WERI-Rb-1 (cell line): ENCODE measurements around the gene COPS3.

Experiments used
- DNase-seq: peaks from one replicate; pipeline ENCODE4 v3.0.0-alpha.2; 2020
- H3K27ac ChIP-seq: fragments of 250-450 bp; sonication (Bioruptor Pico); 2 replicates; pipeline ENCODE4 v1.5.1; 2020; ENCODE audit warnings: mild to moderate bottlenecking, moderate library complexity
- H3K27me3 ChIP-seq: fragments of 250-450 bp; sonication (Bioruptor Pico); 2 replicates; pipeline ENCODE4 v1.5.1; 2021; ENCODE audit warnings: mild to moderate bottlenecking, low read depth, moderate library complexity; ENCODE audit not compliant: insufficient read depth, severe bottlenecking
- H3K36me3 ChIP-seq: fragments of 250-450 bp; sonication (Bioruptor Pico); 2 replicates; pipeline ENCODE4 v1.5.1; 2020; ENCODE audit warnings: mild to moderate bottlenecking, moderate library complexity
- H3K4me3 ChIP-seq: 2 replicates; pipeline ENCODE4 v1.5.1; 2011; ENCODE audit warnings: low read depth, mild to moderate bottlenecking, control low read depth, low read length
- H3K9me3 ChIP-seq: fragments of 250-450 bp; sonication (Bioruptor Pico); 2 replicates; pipeline ENCODE4 v1.5.1; 2021; ENCODE audit warnings: mild to moderate bottlenecking, moderate library complexity; ENCODE audit not compliant: severe bottlenecking
- CTCF ChIP-seq: IDR thresholded peaks from 2 replicates; pipeline ENCODE4 v1.5.1; 2011; ENCODE audit warnings: low read depth, mild to moderate bottlenecking, control low read depth, inconsistent platforms, low read length

COPS3 gene

GRCh38 chr17:17280613-17281549 is at the start of gene COPS3:
Gene COPS3, minus strand, starts transcription at chr17:17281246. Its CDS starts 60 bp downstream, at chr17:17281186.
- TF ChIP-seq CTCF, result no peak
- H3K36me3 ChIP-seq, result peaks cover 43% of the 10 kb centered on the region
- H3K4me3 ChIP-seq, result peak within 1 kb of the TSS; percentile 88
- no peaks in the 10 kb centered on the region for H3K9me3 ChIP-seq
- peak; percentile 97 for DNase-seq
- peak within 1 kb of the TSS; percentile 100 for H3K27ac ChIP-seq
- no peaks in the 10 kb centered on the region for H3K27me3 ChIP-seq

- no peak for DNase-seq
- H3K36me3 ChIP-seq, result no peaks in the 10 kb centered on the region; the same call in 1 of the 2 replicates
- no peaks in the 10 kb centered on the region for H3K9me3 ChIP-seq
- H3K27ac ChIP-seq, result no peak overlapping the region
- no peaks in the 10 kb centered on the region for H3K27me3 ChIP-seq
- no peak overlapping the region for H3K4me3 ChIP-seq
- TF ChIP-seq CTCF, result no peak
Measured at GRCh38 chr17:17328251-17328650, 47.2 kb upstream of the COPS3 start.

DNA sequence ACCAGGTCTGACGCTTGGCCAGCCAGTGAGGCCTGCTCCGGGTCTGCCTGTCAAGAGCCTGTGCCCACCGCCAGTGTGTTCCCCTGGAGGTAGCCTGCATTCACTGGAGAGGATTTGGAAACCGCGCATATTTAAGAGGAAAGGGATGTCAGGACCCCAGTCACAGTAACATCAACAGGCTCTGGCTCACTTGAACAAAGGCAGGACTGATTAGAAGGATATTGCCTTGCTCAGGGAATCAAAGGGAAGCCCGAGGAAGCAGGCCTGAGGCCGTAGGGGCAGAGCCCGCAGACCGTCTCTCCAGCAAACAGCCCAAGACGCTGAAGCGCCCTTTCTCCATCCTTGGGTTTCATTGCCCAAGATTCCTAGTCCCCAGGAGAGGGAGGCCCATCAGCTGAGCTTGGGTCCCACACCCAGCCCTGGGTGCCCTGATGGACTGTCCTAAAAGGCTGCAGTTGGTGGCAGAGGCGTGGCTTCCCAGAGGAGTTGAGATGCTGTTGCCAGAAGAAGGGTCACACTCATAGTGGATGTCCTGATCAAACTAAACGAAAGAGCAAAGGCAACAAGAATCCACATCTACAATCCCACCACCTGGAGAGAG is 45.3 kb upstream of the COPS3 start:
- H3K4me3 ChIP-seq, result no peak overlapping the region
- no peak for DNase-seq

DNA sequence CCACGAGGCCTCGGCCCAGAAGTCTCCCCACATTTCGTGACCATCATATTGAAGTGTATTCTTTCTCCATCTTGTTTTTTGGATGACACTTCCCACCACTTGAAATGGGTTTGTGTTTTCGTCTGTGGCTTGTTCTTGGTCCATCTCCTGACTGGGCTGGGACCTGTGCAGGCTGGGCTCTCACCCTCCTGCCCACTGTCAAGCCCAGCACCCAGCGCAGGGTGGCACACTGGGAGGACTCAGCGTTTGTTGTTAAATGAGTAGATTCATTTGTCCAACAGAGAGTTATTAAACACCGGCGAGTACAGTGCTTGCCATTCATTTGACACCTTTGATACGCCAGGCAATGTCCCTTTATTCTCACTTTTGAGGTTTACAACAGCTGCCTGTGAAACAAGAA is 44.8 kb upstream of the COPS3 start:
- H3K4me3 ChIP-seq, result no peak overlapping the region
- no peaks in the 10 kb centered on the region; the same call in 1 of the 2 replicates for H3K36me3 ChIP-seq
- H3K9me3 ChIP-seq, result no peaks in the 10 kb centered on the region
- no peak for TF ChIP-seq CTCF
- H3K27me3 ChIP-seq, result no peaks in the 10 kb centered on the region
- no peak overlapping the region for H3K27ac ChIP-seq
- no peak for DNase-seq

More for the DNA sequence above, 45.3 kb upstream of the COPS3 start:
- no peak for TF ChIP-seq CTCF
- no peaks in the 10 kb centered on the region for H3K9me3 ChIP-seq
- no peaks in the 10 kb centered on the region for H3K27me3 ChIP-seq
- H3K27ac ChIP-seq, result no peak overlapping the region
- H3K36me3 ChIP-seq, result no peaks in the 10 kb centered on the region; the same call in 1 of the 2 replicates

GRCh38 chr17:17325228-17325627 is 44.2 kb upstream of the COPS3 start:
- no peak for TF ChIP-seq CTCF

More at GRCh38 chr17:17325228-17325627, 44.2 kb upstream of the COPS3 start:
- H3K4me3 ChIP-seq, result no peak overlapping the region
- no peak overlapping the region for H3K27ac ChIP-seq
- no peaks in the 10 kb centered on the region; the same call in 1 of the 2 replicates for H3K36me3 ChIP-seq
- H3K27me3 ChIP-seq, result no peaks in the 10 kb centered on the region
- DNase-seq, result no peak
- no peaks in the 10 kb centered on the region for H3K9me3 ChIP-seq
